COR-L47 (cell line): ENCODE measurements around the gene TEDC2.
"Not testable (repeated sequence)": the region's sequence is repeated elsewhere in the genome, so short reads cannot be mapped to it uniquely, and the experiment has no call there.

Experiments used
- DNase-seq: peaks from one replicate; lab custom pipeline; 2025; lab: John Stamatoyannopoulos, UW

Gene TEDC2

GRCh38 chr16:2437032-2437790 is 22.7 kb upstream of the TEDC2 start:
- DNase-seq = no peak

DNA sequence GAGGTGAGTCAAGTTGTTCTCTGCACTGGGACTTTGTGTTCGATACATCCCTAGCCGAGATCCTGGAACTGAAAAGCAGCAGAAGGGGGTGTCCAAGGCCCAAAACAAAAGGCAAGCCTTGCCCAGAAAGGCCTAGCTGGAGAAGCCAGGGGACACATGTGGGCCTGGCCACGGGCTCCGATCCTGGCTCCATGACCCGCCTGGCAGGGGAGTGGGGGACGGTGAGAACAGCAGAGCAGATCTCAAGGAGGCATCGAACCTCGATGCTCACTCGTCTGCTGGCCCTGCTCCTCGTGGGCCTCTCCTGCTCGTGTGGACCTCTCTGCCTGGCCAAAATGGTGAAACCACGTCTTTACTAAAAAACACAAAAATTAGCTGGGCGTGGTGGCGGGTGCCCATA is 21.8 kb upstream of the TEDC2 start:
- DNase-seq = no peak

DNA sequence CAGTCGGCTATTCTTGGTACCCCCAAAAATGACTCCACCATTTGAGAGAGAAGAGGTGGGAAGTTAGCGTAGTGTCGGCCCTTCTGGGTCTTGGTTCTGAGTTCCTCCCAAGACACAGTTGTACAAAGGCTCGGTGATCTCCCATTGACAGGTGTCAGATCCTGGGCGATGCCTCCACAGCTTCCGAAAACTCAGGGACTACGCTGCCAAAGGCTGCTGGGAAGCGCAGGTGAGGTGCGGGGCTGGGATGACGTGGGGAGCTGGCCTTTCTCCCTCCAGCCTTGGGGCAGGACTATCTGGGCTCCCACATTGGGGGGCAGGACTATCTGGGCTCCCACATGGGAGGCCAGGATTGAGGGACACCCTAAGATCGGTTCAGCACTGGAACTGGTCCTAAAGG is 20.3 kb upstream of the TEDC2 start:
- no peak for DNase-seq

DNA sequence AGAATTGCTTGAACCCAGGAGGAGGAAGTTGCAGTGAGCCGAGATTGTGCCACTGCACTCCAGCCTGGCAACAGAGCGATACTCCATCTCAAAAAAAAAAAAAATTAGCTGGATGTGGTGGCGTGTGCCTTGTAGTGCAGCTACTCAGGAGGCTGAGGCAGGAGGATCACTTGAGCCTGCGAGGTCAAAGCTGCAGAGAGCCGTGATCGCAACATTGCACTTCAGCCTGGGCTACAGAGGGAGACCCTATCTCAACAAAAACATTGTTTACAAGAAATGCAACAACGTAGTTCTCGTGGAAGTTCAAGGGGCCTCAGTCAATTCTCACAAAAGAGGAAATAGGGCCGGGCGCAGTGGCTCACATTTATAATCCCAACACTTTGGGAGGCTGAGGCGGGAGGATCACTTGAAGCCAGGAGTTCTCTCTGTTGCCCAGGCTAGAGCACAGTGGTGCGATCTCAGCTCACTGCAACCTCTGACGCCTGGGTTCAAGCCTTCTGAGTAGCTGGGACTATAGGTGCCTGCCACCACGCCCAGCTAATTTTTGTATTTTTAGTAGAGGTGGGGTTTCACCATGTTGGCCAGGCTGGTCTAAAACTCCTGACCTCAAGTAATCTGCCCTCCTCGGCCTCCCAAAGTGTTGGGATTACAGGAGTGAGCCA is 18.6 kb upstream of the TEDC2 start:
- not testable (repeated sequence) for DNase-seq

DNA sequence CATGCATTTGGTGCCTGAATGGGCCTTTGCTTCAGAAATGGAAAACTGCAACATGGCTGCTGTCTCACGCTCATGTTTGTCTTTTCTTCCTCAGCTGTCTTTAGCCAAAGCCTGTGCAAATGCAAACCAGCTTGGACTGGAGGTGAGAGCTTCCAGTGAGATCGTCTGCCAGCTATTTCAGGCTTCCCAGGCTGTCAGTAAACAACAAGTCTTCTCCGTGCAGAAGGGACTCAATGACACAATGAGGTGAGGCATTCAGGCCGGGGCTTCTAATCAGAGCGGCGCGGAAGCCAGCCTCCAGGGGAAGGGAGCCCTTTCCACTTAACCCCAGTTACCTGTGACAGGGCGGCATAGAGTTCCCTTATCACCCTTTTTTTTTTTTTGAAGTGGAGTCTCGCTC is 16.4 kb upstream of the TEDC2 start:
- no peak for DNase-seq

DNA sequence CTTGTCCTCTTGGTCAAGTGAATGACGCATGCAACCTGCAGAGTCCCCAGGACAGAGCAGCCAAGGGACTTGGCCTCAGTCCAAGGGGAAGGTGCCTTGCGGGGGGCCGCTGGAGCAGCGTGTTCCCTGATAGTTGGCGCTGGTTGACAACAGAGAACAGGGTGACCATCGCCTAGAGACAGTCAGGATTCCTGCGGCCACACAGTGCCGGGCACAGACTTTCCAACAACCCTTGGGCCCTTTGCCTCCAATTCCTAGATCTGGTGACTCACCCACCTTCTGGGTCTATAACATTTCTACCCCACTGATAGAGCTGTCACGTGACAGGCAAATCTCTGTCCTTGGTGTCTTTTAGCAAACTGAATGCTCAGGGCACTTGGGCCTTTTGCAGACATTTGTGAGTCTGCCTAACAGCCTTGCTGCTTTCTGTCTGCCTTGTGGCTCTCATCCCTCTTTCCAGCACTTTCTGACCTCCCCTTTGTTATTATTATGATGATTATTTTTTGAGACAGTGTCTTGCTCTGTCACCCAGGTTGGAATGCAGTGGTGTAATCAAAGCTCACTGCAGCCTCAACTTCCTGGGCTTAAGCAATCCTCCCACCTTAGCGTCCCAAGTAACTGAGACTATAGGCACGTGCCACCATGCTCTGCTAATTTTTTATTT is 11.9 kb upstream of the TEDC2 start:
- no peak for DNase-seq

DNA sequence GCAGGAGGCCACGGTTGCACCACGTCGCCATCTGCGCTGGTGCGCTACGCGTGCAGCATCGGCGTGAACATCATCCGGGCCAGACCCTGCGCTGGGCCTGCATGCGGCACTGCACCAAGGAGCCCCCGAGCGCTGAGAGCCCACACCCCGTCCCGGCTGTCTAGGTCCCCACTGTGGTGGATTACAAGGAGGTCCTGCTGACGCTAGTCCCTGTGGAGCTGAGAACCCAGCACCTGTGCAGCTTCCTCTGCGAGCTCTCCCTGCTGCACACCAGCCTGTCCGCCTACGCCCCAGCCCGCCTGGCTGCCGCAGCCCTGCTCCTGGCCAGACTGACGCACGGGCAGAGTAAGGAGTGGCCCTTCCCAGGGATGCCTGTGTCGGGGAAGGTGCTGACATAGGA is 10.8 kb upstream of the TEDC2 start:
- DNase-seq = no peak

- no peak for DNase-seq
Observed at GRCh38 chr16:2450535-2450934, 9.4 kb upstream of the TEDC2 start.

GRCh38 chr16:2450975-2451381 is 8.9 kb upstream of the TEDC2 start:
- no peak for DNase-seq

- no peak for DNase-seq
Observed at GRCh38 chr16:2451851-2452320, 8.0 kb upstream of the TEDC2 start.

DNA sequence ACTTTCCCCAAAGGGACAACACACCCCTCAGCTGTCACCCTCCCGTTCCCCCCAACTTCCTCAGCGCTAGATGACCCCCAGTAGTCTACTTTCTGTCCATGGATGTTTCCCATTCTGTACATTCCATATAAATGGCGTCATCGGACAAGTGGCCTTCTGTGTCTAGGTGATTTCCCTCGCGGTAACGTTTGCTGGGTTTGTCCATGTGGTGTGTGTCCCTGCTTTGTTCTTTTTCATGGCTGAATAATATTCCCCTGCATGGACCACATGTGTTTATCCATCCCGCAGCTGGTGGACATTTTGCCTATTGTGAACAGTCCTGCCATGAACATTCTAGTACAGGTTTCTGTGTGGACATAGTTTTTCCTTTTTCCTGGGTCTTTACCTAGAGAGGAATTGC is 7.3 kb upstream of the TEDC2 start:
- no peak for DNase-seq

GRCh38 chr16:2455081-2455845 is 4.6 kb upstream of the TEDC2 start:
- DNase-seq = no peak

GRCh38 chr16:2456551-2457153 is 3.3 kb upstream of the TEDC2 start:
- DNase-seq = no peak

DNA sequence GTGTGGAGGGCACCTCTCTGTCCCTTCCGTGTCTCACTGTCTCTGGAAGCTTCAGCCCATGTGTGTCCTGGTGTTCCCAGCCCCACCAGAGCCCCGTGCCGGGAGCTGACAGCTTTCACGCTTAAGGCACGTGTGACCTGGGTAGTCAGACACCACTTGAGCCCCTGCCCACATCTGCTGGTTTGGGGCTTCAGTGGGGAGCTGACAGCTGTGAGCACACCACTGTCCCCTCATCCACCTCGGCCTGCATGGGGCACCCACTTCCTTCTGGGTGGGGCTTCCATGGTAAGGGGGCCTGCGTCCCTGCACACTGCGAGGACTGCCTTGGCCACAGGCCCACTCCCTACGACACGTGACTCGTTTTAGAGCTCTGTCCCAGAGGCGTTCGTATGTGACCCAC is 2.6 kb upstream of the TEDC2 start:
- DNase-seq = no peak

DNA sequence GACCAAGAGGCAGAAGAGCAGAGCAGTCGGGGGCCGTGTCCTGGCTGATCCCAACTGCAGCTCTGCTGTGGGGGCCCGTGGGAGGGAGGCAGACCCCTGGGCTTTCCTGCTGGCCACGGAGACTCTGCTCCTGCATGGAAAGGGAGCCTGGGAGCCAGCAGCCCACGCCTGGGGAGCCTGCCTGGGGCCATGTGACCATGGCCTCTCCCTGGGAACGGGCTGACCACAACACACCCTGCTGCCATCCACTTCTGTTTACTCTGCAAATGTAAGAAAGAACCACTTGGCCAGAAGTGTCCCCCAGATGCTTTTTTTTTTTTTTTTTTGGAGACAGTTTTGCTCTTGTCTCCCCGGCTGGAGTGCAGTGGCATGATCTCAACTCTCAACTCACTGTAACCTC is 2.0 kb upstream of the TEDC2 start:
- DNase-seq = no peak

- DNase-seq = no peak
Observed at GRCh38 chr16:2458887-2459646, 842 bp upstream of the TEDC2 start.

- no peak for DNase-seq
Observed at GRCh38 chr16:2460391-2460713, 443 bp downstream of the TEDC2 start.

GRCh38 chr16:2460916-2461315 is 1.0 kb downstream of the TEDC2 start:
- DNase-seq = no peak

DNA sequence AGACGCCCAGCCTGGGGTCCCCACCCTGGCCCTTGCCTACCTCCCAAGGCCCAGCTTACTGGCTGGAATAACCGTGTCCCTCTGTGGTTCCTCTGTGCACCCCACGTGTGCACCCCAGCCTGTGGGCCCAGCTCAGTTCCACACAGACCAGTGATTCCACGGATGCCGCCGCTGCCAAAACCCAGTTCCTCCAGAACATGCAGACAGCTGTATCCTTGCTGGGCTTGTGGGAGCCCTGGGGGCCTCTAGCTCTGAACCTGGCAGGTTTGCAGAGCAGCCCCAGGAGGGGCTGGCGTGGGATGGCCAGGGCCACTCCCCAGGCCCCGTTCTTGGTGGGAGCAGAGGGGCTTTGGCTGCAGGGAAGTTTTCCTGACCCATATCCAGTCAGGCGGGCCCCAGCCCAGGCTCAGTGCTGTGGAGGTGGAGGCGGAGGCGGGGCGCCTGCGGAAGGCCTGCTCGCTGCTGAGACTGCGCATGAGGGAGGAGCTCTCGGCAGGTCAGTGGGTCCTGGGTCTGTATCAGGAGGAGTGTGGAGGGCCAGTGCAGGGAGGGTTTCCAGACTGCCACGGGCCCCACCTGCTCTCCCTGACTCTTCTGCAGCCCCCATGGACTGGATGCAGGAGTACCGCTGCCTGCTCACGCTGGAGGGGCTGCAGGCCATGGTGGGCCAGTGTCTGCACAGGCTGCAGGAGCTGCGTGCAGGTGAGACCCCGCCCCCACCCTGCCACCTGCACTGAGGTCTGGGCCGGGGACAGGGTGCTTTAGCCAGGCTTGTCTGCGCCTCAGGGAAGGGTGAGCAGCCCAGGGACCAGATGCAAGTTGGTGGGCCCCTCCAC is 2.3 kb downstream of the TEDC2 start:
- no peak for DNase-seq

DNA sequence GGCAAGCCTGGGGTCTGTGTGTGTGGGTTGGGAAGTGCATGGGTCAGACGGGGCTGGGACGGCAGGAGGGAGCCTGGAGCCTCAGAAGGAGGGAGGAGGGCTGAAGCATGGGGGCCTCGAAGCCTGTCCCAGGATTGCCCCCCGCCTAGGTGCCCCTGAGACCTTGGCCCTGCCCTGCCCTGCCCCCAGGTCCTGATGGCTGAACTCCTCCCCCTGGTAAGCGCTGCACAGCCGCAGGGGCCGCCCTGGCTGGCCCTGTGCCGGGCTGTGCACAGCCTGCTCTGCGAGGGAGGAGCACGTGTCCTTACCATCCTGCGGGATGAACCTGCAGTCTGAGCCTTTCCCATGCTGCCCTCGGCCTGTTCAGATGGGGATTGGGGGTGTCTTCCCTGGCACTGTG is 4.4 kb downstream of the TEDC2 start:
- no peak for DNase-seq
